ENCODE data around the gene LPP. TPM values are rescaled to one million over a fixed set of nuclear protein-coding genes. Genes with fewer than 3 reads are reported as not detected.

LPP gene
- total and polyA plus RNA-seq, 10 of the 15 experiments (the other 5 are each of a cell fraction or from before 2014, with no cell fraction given), result under 0.01 to 0.62 (median 0.03) TPM

DNA sequence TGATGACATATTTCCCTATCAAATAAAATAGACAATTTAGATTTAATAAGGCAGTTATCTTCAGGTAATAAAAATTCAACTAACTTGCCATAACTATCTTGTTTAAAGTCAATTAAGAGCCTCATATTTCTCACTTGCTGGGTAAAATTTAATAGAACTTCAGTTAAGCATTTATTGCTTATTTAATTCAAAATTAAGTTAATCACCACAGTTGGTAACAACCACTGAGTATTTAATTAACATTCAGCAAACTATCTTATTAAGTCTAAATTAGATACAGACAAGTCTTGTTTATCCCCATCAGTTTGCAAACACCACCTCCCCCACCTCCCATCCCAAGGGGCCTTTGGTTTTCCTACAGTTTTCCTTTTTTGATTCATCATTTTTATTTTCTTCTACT, 14.7 kb downstream of the LPP start:
- in situ Hi-C loops (cut with MboI) (no loop called here), intact Hi-C loops (cut with micrococcal nuclease; ENCODE audit: unreplicated experiment) (no loop called here)
- ChIA-PET SMC1A (ENCODE audit: uncharacterized antibody, unreplicated experiment) (no interaction called here), POLR2A (no interaction called here), RAD21 (ENCODE audit: unreplicated experiment) (no interaction called here), CTCF (no interaction called here)
- no peak overlapping the region for H2AFZ ChIP-seq (ENCODE audit: control insufficient read depth, low read depth, low read length)
- H3K9ac ChIP-seq (ENCODE audit: control insufficient read depth, insufficient read depth, low read length), result no peak overlapping the region
- H3K4me3 ChIP-seq, result no peak overlapping the region
- ATAC-seq (no peak), DNase-seq (ENCODE audit: low read depth, low spot score) (no peak), FAIRE-seq (no peak)
- H3K4me1 ChIP-seq (ENCODE audit: control insufficient read depth, insufficient read depth, low read length), result no peaks in the 10 kb centered on the region
- no peaks in the 10 kb centered on the region for H3K9me3 ChIP-seq (replicated peaks; ENCODE audit: control insufficient read depth, insufficient read depth, low read length)
- no peaks in the 10 kb centered on the region; a peak in 1 of 4 replicates for H3K27me3 ChIP-seq (replicated peaks in 1 of 2; ENCODE audit: control insufficient read depth in 2 of 2, insufficient read depth in 2 of 2, low read length in 1 of 2)
- BruUV-seq (replicated peaks), result no TSS peak
- H4K20me1 ChIP-seq (ENCODE audit: control insufficient read depth, insufficient read depth), result no peaks in the 10 kb centered on the region
- no peaks in the 10 kb centered on the region for H3K36me3 ChIP-seq (ENCODE audit: control insufficient read depth in 2 of 2, insufficient read depth in 2 of 2, low read length in 1 of 2)
- H3K79me2 ChIP-seq (ENCODE audit: control insufficient read depth, insufficient read depth, low read length), result no peaks in the 10 kb centered on the region
- H3K4me2 ChIP-seq (ENCODE audit: control insufficient read depth, insufficient read depth), result no peak overlapping the region
- H3K27ac ChIP-seq (ENCODE audit: control insufficient read depth, insufficient read depth), result no peak overlapping the region
- TF ChIP-seq STAT3 (IDR thresholded peaks at IDR 0.05; ENCODE audit: low read depth, low read length) (no peak), MEF2A (IDR thresholded peaks at IDR 0.05; ENCODE audit: insufficient read depth, low read depth, low read length) (no peak), CBFB (IDR thresholded peaks at IDR 0.05; ENCODE audit: low read depth) (no peak), ZZZ3 (IDR thresholded peaks at IDR 0.05; ENCODE audit: control insufficient read depth, insufficient read length, low read depth) (no peak), KLF5 (IDR thresholded peaks at IDR 0.05; ENCODE audit: partially characterized antibody) (no peak), HDAC6 (IDR thresholded peaks at IDR 0.05; ENCODE audit: unreplicated experiment) (no peak), BCL11A (IDR thresholded peaks at IDR 0.05; ENCODE audit: low read depth, low read length) (no peak), ZNF217 (IDR thresholded peaks at IDR 0.05) (no peak), NRF1 (conservative IDR thresholded peaks at IDR 0.05; ENCODE audit: low read depth, low read length) (no peak), ATF7 (IDR thresholded peaks at IDR 0.05; ENCODE audit: low read depth) (no peak), PML (IDR thresholded peaks at IDR 0.05; ENCODE audit: low read length) (no peak), DPF2 (IDR thresholded peaks at IDR 0.05) (no peak), ZSCAN29 (IDR thresholded peaks at IDR 0.05) (no peak), RBBP5 (conservative IDR thresholded peaks at IDR 0.05) (no peak)
- TF ChIP-seq, protein P1, sequence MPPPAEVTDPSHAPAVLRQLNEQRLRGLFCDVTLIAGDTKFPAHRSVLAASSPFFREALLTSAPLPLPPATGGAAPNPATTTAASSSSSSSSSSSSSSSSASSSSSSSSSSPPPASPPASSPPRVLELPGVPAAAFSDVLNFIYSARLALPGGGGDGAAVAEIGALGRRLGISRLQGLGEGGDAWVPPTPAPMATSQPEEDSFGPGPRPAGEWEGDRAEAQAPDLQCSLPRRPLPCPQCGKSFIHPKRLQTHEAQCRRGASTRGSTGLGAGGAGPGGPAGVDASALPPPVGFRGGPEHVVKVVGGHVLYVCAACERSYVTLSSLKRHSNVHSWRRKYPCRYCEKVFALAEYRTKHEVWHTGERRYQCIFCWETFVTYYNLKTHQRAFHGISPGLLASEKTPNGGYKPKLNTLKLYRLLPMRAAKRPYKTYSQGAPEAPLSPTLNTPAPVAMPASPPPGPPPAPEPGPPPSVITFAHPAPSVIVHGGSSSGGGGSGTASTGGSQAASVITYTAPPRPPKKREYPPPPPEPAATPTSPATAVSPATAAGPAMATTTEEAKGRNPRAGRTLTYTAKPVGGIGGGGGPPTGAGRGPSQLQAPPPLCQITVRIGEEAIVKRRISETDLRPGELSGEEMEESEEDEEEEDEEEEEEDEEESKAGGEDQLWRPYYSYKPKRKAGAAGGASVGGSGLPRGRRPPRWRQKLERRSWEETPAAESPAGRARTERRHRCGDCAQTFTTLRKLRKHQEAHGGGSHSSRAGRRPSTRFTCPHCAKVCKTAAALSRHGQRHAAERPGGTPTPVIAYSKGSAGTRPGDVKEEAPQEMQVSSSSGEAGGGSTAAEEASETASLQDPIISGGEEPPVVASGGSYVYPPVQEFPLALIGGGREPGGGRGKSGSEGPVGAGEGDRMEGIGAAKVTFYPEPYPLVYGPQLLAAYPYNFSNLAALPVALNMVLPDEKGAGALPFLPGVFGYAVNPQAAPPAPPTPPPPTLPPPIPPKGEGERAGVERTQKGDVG (CRISPR knock-in tag; IDR thresholded peaks at IDR 0.05), result no peak
- TF ChIP-seq, protein P2, sequence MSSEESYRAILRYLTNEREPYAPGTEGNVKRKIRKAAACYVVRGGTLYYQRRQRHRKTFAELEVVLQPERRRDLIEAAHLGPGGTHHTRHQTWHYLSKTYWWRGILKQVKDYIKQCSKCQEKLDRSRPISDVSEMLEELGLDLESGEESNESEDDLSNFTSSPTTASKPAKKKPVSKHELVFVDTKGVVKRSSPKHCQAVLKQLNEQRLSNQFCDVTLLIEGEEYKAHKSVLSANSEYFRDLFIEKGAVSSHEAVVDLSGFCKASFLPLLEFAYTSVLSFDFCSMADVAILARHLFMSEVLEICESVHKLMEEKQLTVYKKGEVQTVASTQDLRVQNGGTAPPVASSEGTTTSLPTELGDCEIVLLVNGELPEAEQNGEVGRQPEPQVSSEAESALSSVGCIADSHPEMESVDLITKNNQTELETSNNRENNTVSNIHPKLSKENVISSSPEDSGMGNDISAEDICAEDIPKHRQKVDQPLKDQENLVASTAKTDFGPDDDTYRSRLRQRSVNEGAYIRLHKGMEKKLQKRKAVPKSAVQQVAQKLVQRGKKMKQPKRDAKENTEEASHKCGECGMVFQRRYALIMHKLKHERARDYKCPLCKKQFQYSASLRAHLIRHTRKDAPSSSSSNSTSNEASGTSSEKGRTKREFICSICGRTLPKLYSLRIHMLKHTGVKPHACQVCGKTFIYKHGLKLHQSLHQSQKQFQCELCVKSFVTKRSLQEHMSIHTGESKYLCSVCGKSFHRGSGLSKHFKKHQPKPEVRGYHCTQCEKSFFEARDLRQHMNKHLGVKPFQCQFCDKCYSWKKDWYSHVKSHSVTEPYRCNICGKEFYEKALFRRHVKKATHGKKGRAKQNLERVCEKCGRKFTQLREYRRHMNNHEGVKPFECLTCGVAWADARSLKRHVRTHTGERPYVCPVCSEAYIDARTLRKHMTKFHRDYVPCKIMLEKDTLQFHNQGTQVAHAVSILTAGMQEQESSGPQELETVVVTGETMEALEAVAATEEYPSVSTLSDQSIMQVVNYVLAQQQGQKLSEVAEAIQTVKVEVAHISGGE (CRISPR knock-in tag; IDR thresholded peaks at IDR 0.05), result no peak
- TF ChIP-seq, protein P3, sequence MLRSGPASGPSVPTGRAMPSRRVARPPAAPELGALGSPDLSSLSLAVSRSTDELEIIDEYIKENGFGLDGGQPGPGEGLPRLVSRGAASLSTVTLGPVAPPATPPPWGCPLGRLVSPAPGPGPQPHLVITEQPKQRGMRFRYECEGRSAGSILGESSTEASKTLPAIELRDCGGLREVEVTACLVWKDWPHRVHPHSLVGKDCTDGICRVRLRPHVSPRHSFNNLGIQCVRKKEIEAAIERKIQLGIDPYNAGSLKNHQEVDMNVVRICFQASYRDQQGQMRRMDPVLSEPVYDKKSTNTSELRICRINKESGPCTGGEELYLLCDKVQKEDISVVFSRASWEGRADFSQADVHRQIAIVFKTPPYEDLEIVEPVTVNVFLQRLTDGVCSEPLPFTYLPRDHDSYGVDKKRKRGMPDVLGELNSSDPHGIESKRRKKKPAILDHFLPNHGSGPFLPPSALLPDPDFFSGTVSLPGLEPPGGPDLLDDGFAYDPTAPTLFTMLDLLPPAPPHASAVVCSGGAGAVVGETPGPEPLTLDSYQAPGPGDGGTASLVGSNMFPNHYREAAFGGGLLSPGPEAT (IDR thresholded peaks at IDR 0.05; ENCODE audit: low read depth), result no peak

Measured in GM12878 (cell line).